ENCODE results near the gene BAZ2A. TPM values are rescaled to one million over a fixed set of nuclear protein-coding genes. Genes with fewer than 3 reads are reported as not detected.

The BAZ2A gene
- 10.2 and 16.8 TPM in 2 replicates for total RNA-seq (ENCODE audit: low replicate concordance)

GRCh38 chr12:56630180-56630632, at the start of gene BAZ2A:
TSS of gene BAZ2A (minus strand) at chr12:56630326. CDS start at chr12:56617530, 12,796 bp downstream.

GRCh38 chr12:56645717-56646446, 15.8 kb upstream of the BAZ2A start, which contains the start of gene ATP5F1B:
TSS of gene ATP5F1B (minus strand) at chr12:56645984. CDS start at chr12:56645963, 21 bp downstream.

Other genes starting within 250 kb of the BAZ2A start
- 3.7 and 5.4 TPM in 2 replicates for gene TIMELESS, start 180.9 kb downstream of the BAZ2A start, total RNA-seq (ENCODE audit: low replicate concordance)
- gene MIP, start 175.7 kb downstream of the BAZ2A start, total RNA-seq (ENCODE audit: low replicate concordance), result not detected in 2 replicates
- 1.1 and 1.2 TPM in 2 replicates for gene SPRYD4, start 161.7 kb downstream of the BAZ2A start, total RNA-seq (ENCODE audit: low replicate concordance)
- 0.38 TPM in 1 of 2 replicates, not detected in the other for gene GLS2, start 142.2 kb downstream of the BAZ2A start, total RNA-seq (ENCODE audit: low replicate concordance)
- gene RBMS2, start 108.5 kb downstream of the BAZ2A start, total RNA-seq (ENCODE audit: low replicate concordance), result 4.6 and 22.2 TPM in 2 replicates
- 465 and 670 TPM in 2 replicates for gene ATP5F1B, start 15.7 kb upstream of the BAZ2A start, total RNA-seq (ENCODE audit: low replicate concordance)
- gene PTGES3, start 58.0 kb upstream of the BAZ2A start, total RNA-seq (ENCODE audit: low replicate concordance), result 28.1 and 44.5 TPM in 2 replicates
- 1,430 and 1,456 TPM in 2 replicates for gene NACA, start 95.0 kb upstream of the BAZ2A start, total RNA-seq (ENCODE audit: low replicate concordance)
- 3.8 and 5.7 TPM in 2 replicates for gene PRIM1, start 122.0 kb upstream of the BAZ2A start, total RNA-seq (ENCODE audit: low replicate concordance)
- gene HSD17B6, start 133.0 kb upstream of the BAZ2A start, total RNA-seq (ENCODE audit: low replicate concordance), result 0.35 and 0.53 TPM in 2 replicates

All from smooth muscle cell of the coronary artery (primary cell).